Astrocyte (in vitro differentiated cells and primary cell): ENCODE data around the gene MTURN. TPM values are rescaled to one million over a fixed set of nuclear protein-coding genes. Genes with fewer than 3 reads are reported as not detected.

Experiments used
- DNase-seq: peaks from one replicate; pipeline ENCODE4 v3.0.0-alpha.2; 2010; ENCODE audit warnings: low read depth
- FAIRE-seq: peaks from 2 replicates; lab custom pipeline; 2011; peaks lifted over from hg19 to GRCh38; lab: Jason Lieb, UNC
- H2AFZ ChIP-seq: 2 replicates; pipeline ENCODE4 v1.6.0; 2012; ENCODE audit warnings: low read depth, low read length, inconsistent platforms
- H3K27ac ChIP-seq: 2 replicates; pipeline ENCODE4 v1.5.1; 2011; ENCODE audit warnings: low read depth, low read length, inconsistent platforms
- H3K27me3 ChIP-seq: 2 replicates; pipeline ENCODE4 v1.6.0; 2011; ENCODE audit warnings: low read length, inconsistent platforms; ENCODE audit not compliant: insufficient read depth
- H3K36me3 ChIP-seq: 2 replicates; pipeline ENCODE4 v1.5.1; 2011; ENCODE audit warnings: low read length, inconsistent platforms; ENCODE audit not compliant: insufficient read depth
- H3K4me1 ChIP-seq: 2 replicates; pipeline ENCODE4 v1.5.1; 2011; ENCODE audit warnings: low read length, inconsistent platforms; ENCODE audit not compliant: insufficient read depth
- H3K4me2 ChIP-seq: 2 replicates; pipeline ENCODE4 v1.6.0; 2012; ENCODE audit warnings: low read length, inconsistent platforms
- H3K4me3 ChIP-seq: 2 replicates; pipeline ENCODE4 v1.5.1; 2011; ENCODE audit warnings: low read depth, mild to moderate bottlenecking, low read length, inconsistent platforms; ENCODE audit not compliant: insufficient read depth
- H3K79me2 ChIP-seq: 2 replicates; pipeline ENCODE4 v1.6.0; 2012; ENCODE audit warnings: mild to moderate bottlenecking, low read length, inconsistent platforms; ENCODE audit not compliant: insufficient read depth
- H3K9ac ChIP-seq: 2 replicates; pipeline ENCODE4 v1.6.0; 2012; ENCODE audit warnings: mild to moderate bottlenecking, low read length, inconsistent platforms
- H3K9me3 ChIP-seq: 2 replicates; pipeline ENCODE4 v1.5.1; 2012; ENCODE audit warnings: low read depth, mild to moderate bottlenecking, low read length, inconsistent platforms; ENCODE audit not compliant: insufficient read depth
- H4K20me1 ChIP-seq: 2 replicates; pipeline ENCODE4 v1.6.0; 2012; ENCODE audit warnings: low read length, inconsistent platforms; ENCODE audit not compliant: insufficient read depth
- H3K27ac Mint-ChIP-seq: one replicate; pipeline ENCODE4 v1.8.0; 2021; ENCODE audit warnings: mild to moderate bottlenecking, mixed read lengths; ENCODE audit not compliant: unreplicated experiment
- H3K27me3 Mint-ChIP-seq: one replicate; pipeline ENCODE4 v1.8.0; 2021; ENCODE audit warnings: low read depth, mixed read lengths; ENCODE audit not compliant: unreplicated experiment
- H3K36me3 Mint-ChIP-seq: one replicate; pipeline ENCODE4 v1.8.0; 2021; ENCODE audit warnings: low read depth, mixed read lengths; ENCODE audit not compliant: unreplicated experiment
- H3K4me1 Mint-ChIP-seq: one replicate; pipeline ENCODE4 v1.8.0; 2021; ENCODE audit warnings: low read depth, mixed read lengths; ENCODE audit not compliant: unreplicated experiment
- H3K4me3 Mint-ChIP-seq: one replicate; pipeline ENCODE4 v1.8.0; 2021; ENCODE audit warnings: mild to moderate bottlenecking, moderate library complexity, mixed read lengths; ENCODE audit not compliant: unreplicated experiment
- H3K9me3 Mint-ChIP-seq: one replicate; pipeline ENCODE4 v1.8.0; 2021; ENCODE audit warnings: mild to moderate bottlenecking, mixed read lengths; ENCODE audit not compliant: unreplicated experiment
- CTCF ChIP-seq: IDR thresholded peaks from 2 replicates; pipeline ENCODE4 v1.5.1; 2011; ENCODE audit warnings: low read depth, mild to moderate bottlenecking, inconsistent platforms, low read length, moderate library complexity; ENCODE audit not compliant: insufficient read depth
- EZH2 ChIP-seq: IDR thresholded peaks from 2 replicates; pipeline ENCODE4 v1.6.1; 2012; ENCODE audit warnings: mild to moderate bottlenecking, low read length, inconsistent platforms; ENCODE audit not compliant: insufficient read depth
- total RNA-seq: library from RNA; stranded (reverse); gene quantifications from 2 replicates; pipeline ENCODE4 v1.2.1, GENCODE V29; 2021

The MTURN gene
- total RNA-seq, 1 donor from 2014 or later, result 9.3 TPM

GRCh38 chr7:30175636-30176147 lies 40.9 kb downstream of the MTURN start:
- Mint-ChIP-seq H3K36me3 (peaks cover 7% of the 10 kb centered on the region), H3K4me3 (no peak overlapping the region)
- FAIRE-seq, result no peak

GRCh38 chr7:30176463-30177109 lies 41.8 kb downstream of the MTURN start:
- no peak for FAIRE-seq
- H3K79me2 ChIP-seq, result no peaks in the 10 kb centered on the region
- H3K27ac ChIP-seq, result no peak overlapping the region
- H3K36me3 ChIP-seq, result no peaks in the 10 kb centered on the region
- peaks cover 5% of the 10 kb centered on the region for H3K36me3 Mint-ChIP-seq
- no peaks in the 10 kb centered on the region for H4K20me1 ChIP-seq
- H3K9ac ChIP-seq, result no peak overlapping the region
- H3K4me3 ChIP-seq, result no peak overlapping the region
- TF ChIP-seq CTCF (no peak), EZH2 (no peak)
- peaks cover 7% of the 10 kb centered on the region for H3K4me1 ChIP-seq
- no peaks in the 10 kb centered on the region for H3K27me3 ChIP-seq
- H3K27ac Mint-ChIP-seq, result no peak overlapping the region
- peaks cover 31% of the 10 kb centered on the region for H3K4me1 Mint-ChIP-seq
- H3K9me3 Mint-ChIP-seq, result no peaks in the 10 kb centered on the region
- H3K9me3 ChIP-seq, result no peaks in the 10 kb centered on the region
- no peak overlapping the region for H3K4me3 Mint-ChIP-seq
- no peaks in the 10 kb centered on the region for H3K27me3 Mint-ChIP-seq
- H3K4me2 ChIP-seq, result no peak overlapping the region
- no peak for DNase-seq
- no peak overlapping the region for H2AFZ ChIP-seq

More at GRCh38 chr7:30175636-30176147, 40.9 kb downstream of the MTURN start:
- Histone ChIP-seq H3K9ac (no peak overlapping the region), H3K27ac (no peak overlapping the region), H3K4me3 (no peak overlapping the region), H4K20me1 (no peaks in the 10 kb centered on the region), H3K27me3 (no peaks in the 10 kb centered on the region), H3K36me3 (no peaks in the 10 kb centered on the region), H3K4me1 (peaks cover 7% of the 10 kb centered on the region), H2AFZ (no peak overlapping the region), H3K9me3 (no peaks in the 10 kb centered on the region), H3K79me2 (no peaks in the 10 kb centered on the region), H3K4me2 (no peak overlapping the region)
- Mint-ChIP-seq H3K27ac (no peak overlapping the region), H3K27me3 (no peaks in the 10 kb centered on the region), H3K9me3 (no peaks in the 10 kb centered on the region), H3K4me1 (peaks cover 31% of the 10 kb centered on the region)
- DNase-seq, result no peak
- TF ChIP-seq CTCF (no peak), EZH2 (no peak)

- H3K27me3 ChIP-seq, result no peaks in the 10 kb centered on the region
- H3K36me3 ChIP-seq, result no peaks in the 10 kb centered on the region
- Mint-ChIP-seq H3K27ac (no peak overlapping the region), H3K4me1 (peaks cover 29% of the 10 kb centered on the region), H3K9me3 (no peaks in the 10 kb centered on the region), H3K4me3 (no peak overlapping the region), H3K36me3 (peaks cover 4% of the 10 kb centered on the region), H3K27me3 (no peaks in the 10 kb centered on the region)
- no peak overlapping the region for H3K4me3 ChIP-seq
- H3K27ac ChIP-seq, result no peak overlapping the region
- peaks cover 7% of the 10 kb centered on the region for H3K4me1 ChIP-seq
- TF ChIP-seq CTCF, result no peak
- TF ChIP-seq EZH2, result no peak
- H3K4me2 ChIP-seq, result no peak overlapping the region
- H3K79me2 ChIP-seq, result no peaks in the 10 kb centered on the region
- FAIRE-seq, result no peak
- no peaks in the 10 kb centered on the region for H3K9me3 ChIP-seq
- no peak overlapping the region for H3K9ac ChIP-seq
- no peak for DNase-seq
- no peaks in the 10 kb centered on the region for H4K20me1 ChIP-seq
- no peak overlapping the region for H2AFZ ChIP-seq
These were observed 42.4 kb downstream of the MTURN start for GRCh38 chr7:30177186-30177585.
